ENCODE results near the gene SLC52A1.

DNA sequence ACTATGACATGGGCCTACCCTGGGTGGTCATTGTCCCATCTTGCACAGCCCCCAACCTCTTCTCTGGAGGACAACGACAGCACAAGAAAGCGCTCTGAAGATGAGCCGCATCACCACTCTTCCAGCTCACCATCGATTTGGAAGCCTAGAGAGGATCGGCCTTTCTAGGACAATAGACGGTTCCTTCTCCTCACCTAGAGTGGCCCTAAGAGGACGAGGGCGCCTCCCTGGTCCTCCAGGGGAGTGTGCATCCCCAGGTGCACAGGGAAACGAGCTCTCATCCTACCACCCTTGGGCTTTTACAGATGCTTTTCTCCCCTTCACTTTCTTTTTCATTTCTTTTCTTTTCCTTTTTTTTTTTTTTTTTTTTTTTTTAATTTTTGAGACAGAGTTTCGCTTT lies 20.3 kb upstream of the SLC52A1 start:
- TF ChIP-seq, protein P1, sequence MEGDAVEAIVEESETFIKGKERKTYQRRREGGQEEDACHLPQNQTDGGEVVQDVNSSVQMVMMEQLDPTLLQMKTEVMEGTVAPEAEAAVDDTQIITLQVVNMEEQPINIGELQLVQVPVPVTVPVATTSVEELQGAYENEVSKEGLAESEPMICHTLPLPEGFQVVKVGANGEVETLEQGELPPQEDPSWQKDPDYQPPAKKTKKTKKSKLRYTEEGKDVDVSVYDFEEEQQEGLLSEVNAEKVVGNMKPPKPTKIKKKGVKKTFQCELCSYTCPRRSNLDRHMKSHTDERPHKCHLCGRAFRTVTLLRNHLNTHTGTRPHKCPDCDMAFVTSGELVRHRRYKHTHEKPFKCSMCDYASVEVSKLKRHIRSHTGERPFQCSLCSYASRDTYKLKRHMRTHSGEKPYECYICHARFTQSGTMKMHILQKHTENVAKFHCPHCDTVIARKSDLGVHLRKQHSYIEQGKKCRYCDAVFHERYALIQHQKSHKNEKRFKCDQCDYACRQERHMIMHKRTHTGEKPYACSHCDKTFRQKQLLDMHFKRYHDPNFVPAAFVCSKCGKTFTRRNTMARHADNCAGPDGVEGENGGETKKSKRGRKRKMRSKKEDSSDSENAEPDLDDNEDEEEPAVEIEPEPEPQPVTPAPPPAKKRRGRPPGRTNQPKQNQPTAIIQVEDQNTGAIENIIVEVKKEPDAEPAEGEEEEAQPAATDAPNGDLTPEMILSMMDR (IDR thresholded peaks at IDR 0.05), result no peak
- TF ChIP-seq POLR2A (IDR thresholded peaks at IDR 0.05), result no peak
